ENCODE measurements around the gene KMT2A.

The KMT2A gene

DNA sequence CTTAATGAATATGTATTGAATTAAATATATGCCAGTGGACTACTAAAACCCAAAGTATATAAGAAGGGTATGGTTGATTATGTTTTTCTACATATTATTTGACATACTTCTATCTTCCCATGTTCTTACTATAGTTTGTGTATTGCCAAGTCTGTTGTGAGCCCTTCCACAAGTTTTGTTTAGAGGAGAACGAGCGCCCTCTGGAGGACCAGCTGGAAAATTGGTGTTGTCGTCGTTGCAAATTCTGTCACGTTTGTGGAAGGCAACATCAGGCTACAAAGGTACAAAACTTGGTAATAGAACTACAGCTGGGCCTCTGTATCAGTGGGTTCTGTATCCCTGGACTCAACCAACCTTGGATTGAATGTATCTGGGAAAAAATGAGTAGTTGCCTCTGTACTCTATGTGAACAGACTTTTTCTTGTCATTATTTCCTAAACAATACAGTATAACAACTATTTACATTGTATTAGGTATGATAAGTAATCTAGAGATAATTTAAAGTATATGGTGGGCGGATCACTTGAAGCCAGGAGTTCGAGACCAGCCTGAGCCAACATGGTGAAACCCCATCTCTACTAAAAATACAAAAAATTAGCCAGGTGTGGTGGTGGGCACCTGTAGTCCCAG lies 52.3 kb downstream of the KMT2A start:
- DNase-seq: peak; percentile 88

DNA sequence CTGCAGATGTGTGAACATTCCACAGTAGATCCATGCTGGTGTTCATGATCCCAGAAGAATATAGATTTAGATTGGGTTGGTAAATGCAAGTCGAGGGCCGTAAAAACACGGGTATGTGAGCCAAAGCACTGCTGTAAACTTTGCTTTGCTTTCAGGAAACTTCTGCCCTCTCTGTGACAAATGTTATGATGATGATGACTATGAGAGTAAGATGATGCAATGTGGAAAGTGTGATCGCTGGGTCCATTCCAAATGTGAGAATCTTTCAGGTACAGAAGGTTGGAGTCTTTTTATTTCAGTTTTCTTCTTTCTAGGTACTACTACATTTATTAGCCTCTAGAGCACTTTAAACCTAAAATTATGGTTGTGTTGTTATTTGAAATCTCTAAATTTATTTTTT lies 54.7 kb downstream of the KMT2A start:
- no peak for DNase-seq

DNA sequence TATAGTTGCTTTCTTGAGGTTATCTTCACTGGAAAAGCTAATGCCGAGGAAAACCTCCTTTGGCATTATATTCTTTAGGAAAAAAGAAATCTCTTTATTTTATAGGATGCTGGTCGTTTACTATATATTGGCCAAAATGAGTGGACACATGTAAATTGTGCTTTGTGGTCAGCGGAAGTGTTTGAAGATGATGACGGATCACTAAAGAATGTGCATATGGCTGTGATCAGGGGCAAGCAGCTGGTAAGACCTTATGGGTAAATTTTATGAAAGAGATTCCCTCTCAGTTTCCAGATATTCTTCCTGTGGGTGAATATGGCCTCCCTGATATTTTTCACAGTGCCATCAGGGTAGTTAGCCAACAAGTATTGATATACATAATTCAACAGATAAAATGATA lies 61.5 kb downstream of the KMT2A start:
- DNase-seq: no peak

DNA sequence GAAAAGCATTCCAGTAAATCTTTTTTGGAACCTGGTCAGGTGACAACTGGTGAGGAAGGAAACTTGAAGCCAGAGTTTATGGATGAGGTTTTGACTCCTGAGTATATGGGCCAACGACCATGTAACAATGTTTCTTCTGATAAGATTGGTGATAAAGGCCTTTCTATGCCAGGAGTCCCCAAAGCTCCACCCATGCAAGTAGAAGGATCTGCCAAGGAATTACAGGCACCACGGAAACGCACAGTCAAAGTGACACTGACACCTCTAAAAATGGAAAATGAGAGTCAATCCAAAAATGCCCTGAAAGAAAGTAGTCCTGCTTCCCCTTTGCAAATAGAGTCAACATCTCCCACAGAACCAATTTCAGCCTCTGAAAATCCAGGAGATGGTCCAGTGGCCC lies 66.9 kb downstream of the KMT2A start:
- DNase-seq: no peak

DNA sequence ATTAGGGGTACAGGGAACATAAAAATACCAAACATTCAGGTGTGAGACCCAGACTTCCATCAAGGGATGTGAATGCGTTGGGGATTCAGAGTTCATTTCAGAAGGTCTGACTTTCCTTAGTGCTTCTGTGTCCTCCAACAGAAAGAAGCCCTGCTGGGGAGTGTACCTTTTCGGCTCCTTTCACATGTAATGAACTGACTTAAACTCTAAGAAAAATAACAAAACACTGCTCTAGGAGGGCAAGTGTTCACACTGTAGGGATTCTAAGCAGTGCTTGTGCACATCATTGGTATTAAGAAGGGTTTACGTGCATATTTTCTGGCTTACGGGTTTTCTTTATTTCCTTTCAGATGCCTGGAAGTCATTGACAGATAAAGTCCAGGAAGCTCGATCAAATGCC lies 75.3 kb downstream of the KMT2A start:
- no peak for DNase-seq

DNA sequence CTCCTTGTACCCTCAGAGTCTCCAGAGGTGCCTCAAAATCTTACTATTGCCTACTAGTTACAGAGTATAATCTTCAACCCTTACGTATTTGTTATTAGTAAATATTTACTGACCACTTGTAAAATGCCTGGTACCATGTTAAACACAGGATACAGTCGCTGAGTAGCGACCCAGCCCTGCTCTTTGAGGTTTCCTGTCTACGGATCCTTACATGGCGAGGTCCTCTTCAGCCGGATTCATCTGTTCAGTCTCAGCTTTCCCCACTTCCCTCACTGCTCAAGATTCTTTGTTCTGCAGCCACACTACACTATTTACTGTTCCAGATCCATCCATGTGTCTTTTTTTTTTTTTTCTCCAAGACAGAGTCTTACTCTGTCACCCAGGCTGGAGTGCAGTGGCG lies 77.8 kb downstream of the KMT2A start:
- no peak for DNase-seq

DNA sequence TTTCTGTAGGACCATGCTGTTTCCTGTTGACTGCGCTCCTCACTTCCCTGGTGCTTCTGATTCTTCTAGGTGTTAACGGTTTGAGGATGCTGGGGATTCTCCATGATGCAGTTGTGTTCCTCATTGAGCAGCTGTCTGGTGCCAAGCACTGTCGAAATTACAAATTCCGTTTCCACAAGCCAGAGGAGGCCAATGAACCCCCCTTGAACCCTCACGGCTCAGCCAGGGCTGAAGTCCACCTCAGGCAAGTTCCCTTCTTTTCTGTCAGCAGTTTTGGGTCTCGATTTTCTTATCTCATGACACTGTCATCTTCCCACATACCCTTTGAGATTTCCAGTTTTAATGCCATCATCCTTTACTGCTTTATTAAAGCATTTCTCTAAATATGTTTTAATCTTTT lies 83.3 kb downstream of the KMT2A start:
- no peak for DNase-seq

DNA sequence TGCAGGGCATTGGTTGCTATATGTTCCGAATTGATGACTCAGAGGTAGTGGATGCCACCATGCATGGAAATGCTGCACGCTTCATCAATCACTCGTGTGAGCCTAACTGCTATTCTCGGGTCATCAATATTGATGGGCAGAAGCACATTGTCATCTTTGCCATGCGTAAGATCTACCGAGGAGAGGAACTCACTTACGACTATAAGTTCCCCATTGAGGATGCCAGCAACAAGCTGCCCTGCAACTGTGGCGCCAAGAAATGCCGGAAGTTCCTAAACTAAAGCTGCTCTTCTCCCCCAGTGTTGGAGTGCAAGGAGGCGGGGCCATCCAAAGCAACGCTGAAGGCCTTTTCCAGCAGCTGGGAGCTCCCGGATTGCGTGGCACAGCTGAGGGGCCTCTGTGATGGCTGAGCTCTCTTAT lies 85.6 kb downstream of the KMT2A start:
- no peak for DNase-seq

DNA sequence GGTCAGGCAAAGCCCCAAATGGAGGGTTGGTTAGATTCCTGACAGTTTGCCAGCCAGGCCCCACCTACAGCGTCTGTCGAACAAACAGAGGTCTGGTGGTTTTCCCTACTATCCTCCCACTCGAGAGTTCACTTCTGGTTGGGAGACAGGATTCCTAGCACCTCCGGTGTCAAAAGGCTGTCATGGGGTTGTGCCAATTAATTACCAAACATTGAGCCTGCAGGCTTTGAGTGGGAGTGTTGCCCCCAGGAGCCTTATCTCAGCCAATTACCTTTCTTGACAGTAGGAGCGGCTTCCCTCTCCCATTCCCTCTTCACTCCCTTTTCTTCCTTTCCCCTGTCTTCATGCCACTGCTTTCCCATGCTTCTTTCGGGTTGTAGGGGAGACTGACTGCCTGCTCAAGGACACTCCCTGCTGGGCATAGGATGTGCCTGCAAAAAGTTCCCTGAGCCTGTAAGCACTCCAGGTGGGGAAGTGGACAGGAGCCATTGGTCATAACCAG lies 86.3 kb downstream of the KMT2A start:
- peak; percentile 25 for DNase-seq

DNA sequence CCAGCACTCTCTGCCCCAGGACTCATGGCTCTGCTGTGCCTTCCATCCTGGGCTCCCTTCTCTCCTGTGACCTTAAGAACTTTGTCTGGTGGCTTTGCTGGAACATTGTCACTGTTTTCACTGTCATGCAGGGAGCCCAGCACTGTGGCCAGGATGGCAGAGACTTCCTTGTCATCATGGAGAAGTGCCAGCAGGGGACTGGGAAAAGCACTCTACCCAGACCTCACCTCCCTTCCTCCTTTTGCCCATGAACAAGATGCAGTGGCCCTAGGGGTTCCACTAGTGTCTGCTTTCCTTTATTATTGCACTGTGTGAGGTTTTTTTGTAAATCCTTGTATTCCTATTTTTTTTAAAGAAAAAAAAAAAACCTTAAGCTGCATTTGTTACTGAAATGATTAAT lies 88.1 kb downstream of the KMT2A start:
- DNase-seq: peak; percentile 94

DNA sequence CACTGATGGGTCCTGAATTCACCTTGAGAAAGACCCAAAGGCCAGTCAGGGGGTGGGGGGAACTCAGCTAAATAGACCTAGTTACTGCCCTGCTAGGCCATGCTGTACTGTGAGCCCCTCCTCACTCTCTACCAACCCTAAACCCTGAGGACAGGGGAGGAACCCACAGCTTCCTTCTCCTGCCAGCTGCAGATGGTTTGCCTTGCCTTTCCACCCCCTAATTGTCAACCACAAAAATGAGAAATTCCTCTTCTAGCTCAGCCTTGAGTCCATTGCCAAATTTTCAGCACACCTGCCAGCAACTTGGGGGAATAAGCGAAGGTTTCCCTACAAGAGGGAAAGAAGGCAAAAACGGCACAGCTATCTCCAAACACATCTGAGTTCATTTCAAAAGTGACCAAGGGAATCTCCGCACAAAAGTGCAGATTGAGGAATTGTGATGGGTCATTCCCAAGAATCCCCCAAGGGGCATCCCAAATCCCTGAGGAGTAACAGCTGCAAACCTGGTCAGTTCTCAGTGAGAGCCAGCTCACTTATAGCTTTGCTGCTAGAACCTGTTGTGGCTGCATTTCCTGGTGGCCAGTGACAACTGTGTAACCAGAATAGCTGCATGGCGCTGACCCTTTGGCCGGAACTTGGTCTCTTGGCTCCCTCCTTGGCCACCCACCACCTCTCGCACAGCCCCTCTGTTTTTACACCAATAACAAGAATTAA lies 88.6 kb downstream of the KMT2A start:
- DNase-seq: peak; percentile 100

DNA sequence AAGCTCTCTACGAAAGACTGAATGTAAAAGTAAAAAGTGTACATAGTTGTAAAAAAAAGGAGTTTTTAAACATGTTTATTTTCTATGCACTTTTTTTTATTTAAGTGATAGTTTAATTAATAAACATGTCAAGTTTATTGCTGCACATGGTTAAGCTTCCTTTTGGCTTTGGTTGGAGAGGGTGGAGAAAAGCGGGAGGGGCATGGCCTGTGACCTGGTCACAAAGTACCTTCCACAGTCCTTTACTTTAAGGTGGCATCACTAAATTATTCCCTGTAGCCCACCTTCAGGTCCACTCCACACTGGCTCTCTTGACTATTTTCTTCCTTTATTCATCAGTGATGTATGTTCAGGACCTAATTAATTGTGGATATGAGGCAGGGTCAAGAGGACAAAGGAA lies 90.4 kb downstream of the KMT2A start:
- no peak for DNase-seq

DNA sequence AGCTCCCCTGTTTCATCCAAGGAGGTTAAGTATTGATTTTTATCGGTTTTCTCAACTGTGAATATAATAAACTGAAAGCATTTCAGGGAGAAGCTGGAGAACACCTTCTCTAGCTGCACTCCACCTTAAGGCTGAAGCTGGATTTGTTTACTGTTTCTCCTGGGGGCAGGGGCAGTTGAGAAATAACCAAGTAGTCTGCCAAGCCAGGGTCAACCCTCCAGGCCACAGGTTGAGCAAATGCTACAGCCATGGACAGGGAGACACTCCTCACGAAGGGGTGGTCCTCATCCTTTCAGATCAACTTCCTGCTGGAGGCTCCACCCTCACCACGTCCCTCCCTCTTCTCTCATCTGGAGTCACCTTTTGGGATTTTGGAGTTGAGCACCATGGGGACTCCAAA lies 90.8 kb downstream of the KMT2A start, which contains the start of gene TTC36:
Gene TTC36, plus strand, starts transcription at position 366 of the 400 bp plus-strand sequence. Its CDS starts 21 bp downstream, at position 387.
- no peak for DNase-seq

DNA sequence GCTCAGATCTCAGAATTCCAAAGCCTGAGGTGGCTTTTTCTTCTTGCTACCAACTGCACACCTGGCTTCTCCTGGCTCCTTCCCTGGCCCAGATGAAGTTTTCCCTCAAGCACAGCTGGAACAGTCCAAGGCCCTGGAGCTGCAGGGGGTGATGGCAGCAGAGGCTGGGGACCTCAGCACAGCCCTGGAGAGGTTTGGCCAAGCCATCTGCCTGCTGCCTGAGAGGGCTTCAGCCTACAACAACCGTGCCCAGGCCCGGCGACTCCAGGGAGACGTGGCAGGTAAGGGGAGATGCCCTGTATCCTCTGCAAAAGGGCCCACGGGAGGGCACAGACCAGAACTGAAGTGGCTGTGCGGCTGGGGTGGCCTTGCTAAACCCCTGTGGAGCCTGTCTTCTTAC lies 92.2 kb downstream of the KMT2A start:
- DNase-seq: no peak

DNA sequence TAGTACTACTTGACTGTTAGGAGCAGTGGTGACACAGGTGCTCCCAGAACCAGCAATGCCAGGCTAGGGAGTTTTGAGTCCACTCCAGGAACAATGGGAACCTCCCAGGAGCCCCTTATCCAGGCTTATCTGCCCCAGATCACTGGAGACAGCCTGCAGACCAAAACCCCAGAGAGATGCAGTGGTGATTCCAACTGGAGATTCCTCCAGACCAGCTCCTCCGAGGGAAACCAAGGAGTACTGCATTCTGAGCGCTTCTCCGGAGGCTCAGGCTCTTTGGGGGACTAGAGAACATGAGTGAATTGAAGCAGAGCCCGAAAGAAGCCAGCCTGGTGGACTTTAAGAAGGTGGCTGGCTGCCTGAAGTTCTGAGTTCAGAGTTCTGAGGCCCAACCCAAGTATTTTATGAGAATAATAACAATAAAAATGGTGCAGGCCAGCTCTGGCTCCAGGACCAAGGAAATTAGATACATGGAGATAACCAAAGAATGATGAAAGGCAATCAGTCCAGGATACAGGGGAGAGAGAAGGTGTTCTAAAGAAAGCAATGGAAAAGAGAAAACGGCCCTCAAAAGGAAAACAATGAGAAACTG lies 93.4 kb downstream of the KMT2A start:
- no peak for DNase-seq

DNA sequence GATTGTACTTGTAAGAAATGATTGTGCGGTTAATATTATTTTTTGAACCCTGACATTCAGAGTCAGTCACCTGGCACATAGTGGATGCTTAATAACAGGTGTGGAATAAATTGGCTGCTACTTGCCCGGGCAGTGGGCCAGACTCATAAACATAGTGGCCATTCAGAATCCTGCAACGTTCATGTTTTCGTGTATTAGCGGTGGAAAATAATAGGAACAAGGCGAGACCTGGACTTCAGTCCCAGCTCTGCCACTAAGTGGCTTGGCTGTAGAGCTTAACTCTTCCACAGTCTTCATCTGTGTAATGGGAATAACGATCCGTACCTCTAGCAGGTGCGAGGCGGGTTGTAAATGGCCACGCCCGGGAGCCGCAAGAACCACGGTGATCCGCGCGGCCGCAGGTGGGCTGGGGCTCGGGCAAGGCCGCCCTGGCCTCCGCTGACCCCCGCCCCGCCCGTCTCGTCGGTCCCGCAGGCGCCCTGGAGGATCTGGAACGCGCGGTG lies 93.9 kb downstream of the KMT2A start:
- no peak for DNase-seq

DNA sequence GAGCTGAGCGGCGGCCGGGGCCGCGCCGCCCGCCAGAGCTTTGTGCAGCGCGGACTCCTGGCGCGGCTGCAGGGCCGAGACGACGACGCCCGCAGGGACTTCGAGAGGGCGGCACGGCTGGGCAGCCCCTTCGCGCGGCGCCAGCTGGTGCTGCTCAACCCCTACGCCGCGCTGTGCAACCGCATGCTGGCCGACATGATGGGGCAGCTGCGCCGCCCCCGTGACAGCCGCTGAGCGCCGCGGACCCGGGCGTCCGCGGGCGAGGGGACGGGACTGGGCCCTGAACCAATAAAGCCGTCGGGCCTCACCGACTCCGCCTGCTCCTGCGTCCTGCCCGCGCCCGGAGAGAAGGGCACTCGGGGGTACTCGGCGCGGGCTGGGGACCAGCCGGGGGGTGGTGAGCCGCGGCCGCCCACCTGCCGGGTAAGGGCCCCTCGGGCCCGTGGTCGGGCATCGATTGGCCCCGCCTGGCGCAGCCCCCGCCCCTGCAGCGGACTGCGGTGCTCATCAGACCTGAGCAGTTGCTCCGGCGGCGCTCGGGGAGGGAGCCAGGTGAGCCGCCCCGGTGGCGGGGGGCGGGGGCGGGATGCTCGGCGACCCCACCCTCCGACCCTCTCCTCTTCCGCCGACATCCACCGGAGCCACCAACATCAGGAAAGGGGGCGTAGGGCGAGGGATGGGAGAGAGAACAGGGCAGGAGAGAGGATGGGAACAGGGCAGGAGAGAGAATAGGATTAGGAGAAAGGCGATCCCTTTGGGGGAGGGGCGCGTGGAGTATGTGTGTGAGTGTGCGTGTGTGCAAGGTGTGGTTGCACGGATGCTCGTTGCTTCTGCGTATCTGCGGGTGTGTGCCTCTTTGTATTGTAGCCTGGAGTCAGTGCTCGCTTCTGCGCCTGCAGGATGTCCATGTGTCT lies 94.6 kb downstream of the KMT2A start, which contains the start of gene TMEM25:
Gene TMEM25, plus strand, starts transcription at position 510 of the 914 bp plus-strand sequence. CDS start 610 bp downstream, outside the sequence.
- DNase-seq: peak; percentile 47

DNA sequence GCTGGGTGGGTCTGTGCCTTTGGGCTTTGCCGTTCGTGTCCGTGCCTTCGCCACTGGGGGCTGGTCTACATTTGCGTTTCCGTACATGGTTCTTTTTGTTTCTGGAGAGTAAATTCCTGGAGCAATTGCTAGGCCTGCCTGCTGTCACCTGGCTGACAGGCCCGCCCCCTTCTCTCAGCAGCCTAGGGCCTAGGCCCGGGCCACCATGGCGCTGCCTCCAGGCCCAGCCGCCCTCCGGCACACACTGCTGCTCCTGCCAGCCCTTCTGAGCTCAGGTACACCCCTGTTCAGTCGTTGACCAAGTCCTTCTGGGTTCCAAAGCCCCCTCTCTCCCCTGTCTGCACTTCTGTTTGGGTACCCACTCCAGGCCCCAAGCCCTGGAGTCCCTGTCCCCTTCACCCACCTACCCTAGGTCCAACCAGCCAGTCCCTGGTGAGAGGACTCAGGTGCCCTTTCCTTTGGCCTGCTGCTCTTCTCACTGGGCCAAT lies 95.3 kb downstream of the KMT2A start:
- no peak for DNase-seq

DNA sequence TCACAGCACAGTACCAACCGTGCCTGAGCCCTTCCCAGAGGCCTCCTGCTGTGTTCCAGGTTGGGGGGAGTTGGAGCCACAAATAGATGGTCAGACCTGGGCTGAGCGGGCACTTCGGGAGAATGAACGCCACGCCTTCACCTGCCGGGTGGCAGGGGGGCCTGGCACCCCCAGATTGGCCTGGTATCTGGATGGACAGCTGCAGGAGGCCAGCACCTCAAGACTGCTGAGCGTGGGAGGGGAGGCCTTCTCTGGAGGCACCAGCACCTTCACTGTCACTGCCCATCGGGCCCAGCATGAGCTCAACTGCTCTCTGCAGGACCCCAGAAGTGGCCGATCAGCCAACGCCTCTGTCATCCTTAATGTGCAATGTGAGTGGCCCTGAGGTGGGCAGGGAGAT lies 95.8 kb downstream of the KMT2A start:
- no peak for DNase-seq

DNA sequence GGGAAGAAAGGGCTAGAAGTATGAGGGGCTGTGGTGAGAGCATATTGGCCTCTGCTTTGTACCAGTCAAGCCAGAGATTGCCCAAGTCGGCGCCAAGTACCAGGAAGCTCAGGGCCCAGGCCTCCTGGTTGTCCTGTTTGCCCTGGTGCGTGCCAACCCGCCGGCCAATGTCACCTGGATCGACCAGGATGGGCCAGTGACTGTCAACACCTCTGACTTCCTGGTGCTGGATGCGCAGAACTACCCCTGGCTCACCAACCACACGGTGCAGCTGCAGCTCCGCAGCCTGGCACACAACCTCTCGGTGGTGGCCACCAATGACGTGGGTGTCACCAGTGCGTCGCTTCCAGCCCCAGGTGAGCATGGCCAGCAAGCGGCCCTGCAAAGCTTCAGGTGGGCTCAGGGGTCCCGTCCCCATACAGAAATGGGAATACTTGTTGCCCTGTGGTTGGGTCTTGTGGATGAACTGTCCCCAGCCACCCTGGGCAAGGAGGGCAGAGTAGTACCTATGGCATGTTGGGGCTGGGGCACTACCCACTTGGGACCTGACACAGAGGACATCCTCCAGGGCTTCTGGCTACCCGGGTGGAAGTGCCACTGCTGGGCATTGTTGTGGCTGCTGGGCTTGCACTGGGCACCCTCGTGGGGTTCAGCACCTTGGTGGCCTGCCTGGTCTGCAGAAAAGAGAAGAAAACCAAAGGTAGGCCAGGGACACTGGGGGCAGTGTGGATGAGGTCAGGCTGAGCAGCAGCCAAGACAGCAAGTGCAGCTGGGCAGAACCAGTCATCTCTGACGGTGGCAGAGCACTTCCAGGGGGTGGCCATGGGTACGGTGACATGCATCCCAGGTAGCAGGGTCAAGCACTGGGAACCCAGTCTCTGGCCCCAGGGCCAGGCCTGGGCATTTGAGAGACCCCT lies 96.8 kb downstream of the KMT2A start:
- DNase-seq: no peak

Measured in GF-D8 (cell line).